ENCODE measurements around the gene ATP6V1G2. TPM values are rescaled to one million over a fixed set of nuclear protein-coding genes. Genes with fewer than 3 reads are reported as not detected.

ATP6V1G2 gene
- total RNA-seq, 2 donors from 2014 or later = 1.7 to 2.1 TPM

- no peaks in the 10 kb centered on the region for H3K9me3 ChIP-seq (ENCODE audit: control insufficient read depth, low read length)
- Mint-ChIP-seq H3K4me3 (no peak overlapping the region), H3K27ac (no peak overlapping the region), H3K36me3 (ENCODE audit: low read depth) (no peaks in the 10 kb centered on the region), H3K4me1 (peaks cover 20% of the 10 kb centered on the region), H3K9me3 (no peaks in the 10 kb centered on the region), H3K27me3 (ENCODE audit: insufficient read depth) (peaks cover 47% of the 10 kb centered on the region)
- H3K4me1 ChIP-seq (ENCODE audit: control insufficient read depth, insufficient read depth, low read length) = peaks cover 6% of the 10 kb centered on the region
- peaks cover 5% of the 10 kb centered on the region for H3K27me3 ChIP-seq (ENCODE audit: control insufficient read depth, insufficient read depth, low read length, poor library complexity, severe bottlenecking)
- no peak for TF ChIP-seq CTCF (conservative IDR thresholded peaks at IDR 0.05)
- 88 to 100% methylated on average over 1 to 2 of the region's 3 CpGs for WGBS, 2 experiments (ENCODE audit: insufficient coverage in 1 of 2, insufficient read length in 1 of 2)
- H3K9ac ChIP-seq (ENCODE audit: extremely low read depth, low read length, poor library complexity, severe bottlenecking) = no peak overlapping the region
- H3K36me3 ChIP-seq (ENCODE audit: control insufficient read depth, insufficient read depth, low read length) = no peaks in the 10 kb centered on the region
- H3K27ac ChIP-seq (ENCODE audit: low read depth, low read length) = no peak overlapping the region
- peak; percentile 38 for DNase-seq
- no peak overlapping the region for H3K4me3 ChIP-seq (ENCODE audit: low read length)
Observed at GRCh38 chr6:31577579-31577966, 31.2 kb upstream of the ATP6V1G2 start.

GRCh38 chr6:31576897-31577578, 30.6 kb upstream of the ATP6V1G2 start:
- Histone ChIP-seq H3K36me3 (ENCODE audit: control insufficient read depth, insufficient read depth, low read length) (no peaks in the 10 kb centered on the region), H3K4me3 (ENCODE audit: low read length) (no peak overlapping the region), H3K27ac (ENCODE audit: low read depth, low read length) (no peak overlapping the region), H3K9me3 (ENCODE audit: control insufficient read depth, low read length) (no peaks in the 10 kb centered on the region), H3K27me3 (ENCODE audit: control insufficient read depth, insufficient read depth, low read length, poor library complexity, severe bottlenecking) (peaks cover 5% of the 10 kb centered on the region), H3K4me1 (ENCODE audit: control insufficient read depth, insufficient read depth, low read length) (peaks cover 6% of the 10 kb centered on the region), H3K9ac (ENCODE audit: extremely low read depth, low read length, poor library complexity, severe bottlenecking) (no peak overlapping the region)
- peak; percentile 39 for DNase-seq
- H3K9me3 Mint-ChIP-seq = no peaks in the 10 kb centered on the region
- H3K27ac Mint-ChIP-seq = no peak overlapping the region
- WGBS, 2 experiments (ENCODE audit: insufficient coverage in 1 of 2, insufficient read length in 1 of 2) = 95 to 100% methylated on average over 3 to 19 of the region's 19 CpGs
- H3K36me3 Mint-ChIP-seq (ENCODE audit: low read depth) = no peaks in the 10 kb centered on the region
- TF ChIP-seq CTCF (conservative IDR thresholded peaks at IDR 0.05) = no peak
- H3K4me3 Mint-ChIP-seq = no peak overlapping the region
- peaks cover 20% of the 10 kb centered on the region for H3K4me1 Mint-ChIP-seq
- peaks cover 45% of the 10 kb centered on the region for H3K27me3 Mint-ChIP-seq (ENCODE audit: insufficient read depth)

GRCh38 chr6:31575952-31576685, 29.7 kb upstream of the ATP6V1G2 start:
- no peaks in the 10 kb centered on the region for H3K36me3 ChIP-seq (ENCODE audit: control insufficient read depth, insufficient read depth, low read length)
- DNase-seq = no peak
- H3K4me3 ChIP-seq (ENCODE audit: low read length) = no peak overlapping the region
- H3K36me3 Mint-ChIP-seq (ENCODE audit: low read depth) = no peaks in the 10 kb centered on the region
- 89 to 92% methylated on average over 5 to 8 of the region's 8 CpGs for WGBS, 2 experiments (ENCODE audit: insufficient coverage in 1 of 2, insufficient read length in 1 of 2)
- peaks cover 39% of the 10 kb centered on the region for H3K27me3 Mint-ChIP-seq (ENCODE audit: insufficient read depth)
- no peaks in the 10 kb centered on the region for H3K9me3 ChIP-seq (ENCODE audit: control insufficient read depth, low read length)
- H3K27me3 ChIP-seq (ENCODE audit: control insufficient read depth, insufficient read depth, low read length, poor library complexity, severe bottlenecking) = peaks cover 5% of the 10 kb centered on the region
- H3K4me1 ChIP-seq (ENCODE audit: control insufficient read depth, insufficient read depth, low read length) = peaks cover 6% of the 10 kb centered on the region
- no peak overlapping the region for H3K9ac ChIP-seq (ENCODE audit: extremely low read depth, low read length, poor library complexity, severe bottlenecking)
- H3K4me3 Mint-ChIP-seq = no peak overlapping the region
- no peak overlapping the region for H3K27ac Mint-ChIP-seq
- TF ChIP-seq CTCF (conservative IDR thresholded peaks at IDR 0.05) = no peak
- H3K4me1 Mint-ChIP-seq = peaks cover 11% of the 10 kb centered on the region
- no peak overlapping the region for H3K27ac ChIP-seq (ENCODE audit: low read depth, low read length)
- no peaks in the 10 kb centered on the region for H3K9me3 Mint-ChIP-seq

Measured in endodermal cell (in vitro differentiated cells).